HG02840 (cell line): Measurements from ENCODE around the gene HS1BP3.

ENCODE experiments used
- ATAC-seq: cut with Tn5 transposase; IDR thresholded peaks from one replicate; pipeline ENCODE4 v1.9.1; 2021; ENCODE audit warnings: mild to moderate bottlenecking, moderate library complexity, moderate number of reproducible peaks; ENCODE audit not compliant: unreplicated experiment, low FRiP score

Gene HS1BP3

DNA sequence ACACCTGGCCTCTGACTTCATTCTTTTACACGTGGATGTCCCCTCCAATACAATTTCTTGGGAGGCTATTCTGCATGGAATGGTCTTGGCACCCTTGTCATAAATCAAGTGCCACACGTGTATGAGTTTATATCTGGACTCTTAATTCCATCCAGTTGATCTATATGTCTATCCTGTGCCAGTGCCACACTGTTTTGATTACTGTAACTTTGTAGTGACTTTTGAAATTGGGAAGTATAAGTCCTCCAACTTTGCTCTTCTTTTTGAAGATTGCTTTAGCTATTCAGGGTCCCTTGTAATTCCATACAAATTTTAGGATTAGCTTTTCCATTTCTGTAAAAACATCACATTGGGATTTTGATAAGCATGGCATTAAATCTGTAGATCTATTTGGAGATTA, 43.5 kb downstream of the HS1BP3 start:
- ATAC-seq: no peak

DNA sequence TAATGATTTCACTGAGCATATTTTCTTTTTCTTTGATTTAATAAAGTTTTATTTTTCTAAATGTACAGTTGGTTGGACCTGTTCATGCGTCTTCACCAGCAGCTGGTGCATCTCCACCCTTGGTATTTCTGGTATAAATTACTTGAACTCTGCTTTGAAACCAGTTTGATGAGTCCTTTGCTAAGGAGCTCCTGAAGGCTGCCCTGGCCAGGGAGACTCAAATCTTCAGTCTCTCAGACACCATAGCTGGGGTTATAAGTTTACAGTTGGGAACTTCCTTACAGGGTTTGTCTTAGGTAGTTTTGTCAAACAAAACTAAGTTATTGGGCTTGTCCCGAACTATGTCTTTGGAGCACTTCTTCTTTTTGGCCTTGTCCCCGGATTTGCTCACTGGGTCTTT, 44.7 kb downstream of the HS1BP3 start:
- no peak for ATAC-seq

DNA sequence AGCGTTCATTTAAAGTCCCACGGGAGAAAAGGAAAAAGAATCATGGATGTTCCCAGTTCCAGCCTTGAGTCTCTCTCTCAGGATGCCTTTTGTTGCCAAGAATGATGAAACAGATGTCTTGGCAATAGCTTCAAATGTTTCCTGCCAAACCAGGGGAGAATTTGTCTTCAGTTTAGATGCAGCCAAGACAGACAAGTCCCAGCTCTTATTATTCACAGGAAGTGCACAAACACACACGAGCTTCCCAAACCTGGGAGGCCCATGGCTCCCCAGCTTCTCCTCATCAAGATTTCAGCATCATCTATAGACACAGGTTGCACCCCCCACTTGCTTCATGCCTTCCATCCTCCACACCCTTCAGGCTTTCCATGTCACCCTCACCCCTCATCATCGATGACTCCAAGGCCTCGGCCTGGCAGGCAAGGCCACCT, 45.9 kb downstream of the HS1BP3 start:
- ATAC-seq: no peak

GRCh38 chr2:20604401-20604911, 46.4 kb downstream of the HS1BP3 start:
- ATAC-seq: no peak

- no peak for ATAC-seq
Observed at GRCh38 chr2:20603791-20604190, 47.1 kb downstream of the HS1BP3 start.

GRCh38 chr2:20602803-20603202, 48.1 kb downstream of the HS1BP3 start:
- ATAC-seq: no peak

DNA sequence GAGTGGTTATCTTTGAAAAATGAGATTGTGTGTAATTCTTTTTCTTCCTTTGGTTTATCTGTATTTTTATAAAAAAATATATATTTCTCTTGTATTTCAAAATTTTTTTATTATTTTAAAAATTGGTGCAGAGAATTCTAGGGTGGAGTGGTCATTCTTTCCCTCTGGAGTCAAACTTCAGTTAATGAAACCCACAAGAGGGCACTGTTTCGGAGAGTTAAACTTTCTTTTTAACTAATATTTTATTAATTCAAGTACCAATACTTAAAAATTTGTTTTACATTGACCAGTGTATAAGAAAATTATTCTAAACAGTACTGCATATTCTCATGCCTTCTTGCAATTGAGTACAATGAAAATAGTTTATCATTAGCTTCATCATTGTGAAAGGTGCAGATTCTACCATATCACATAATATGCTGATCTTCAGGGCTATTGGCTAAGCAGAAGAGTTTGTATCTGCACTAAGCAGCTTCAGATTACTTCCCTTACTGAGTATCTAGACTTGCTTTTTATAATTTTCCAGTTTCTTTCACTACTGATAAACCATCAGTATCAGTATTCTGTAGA, 50.1 kb downstream of the HS1BP3 start:
- no peak for ATAC-seq

DNA sequence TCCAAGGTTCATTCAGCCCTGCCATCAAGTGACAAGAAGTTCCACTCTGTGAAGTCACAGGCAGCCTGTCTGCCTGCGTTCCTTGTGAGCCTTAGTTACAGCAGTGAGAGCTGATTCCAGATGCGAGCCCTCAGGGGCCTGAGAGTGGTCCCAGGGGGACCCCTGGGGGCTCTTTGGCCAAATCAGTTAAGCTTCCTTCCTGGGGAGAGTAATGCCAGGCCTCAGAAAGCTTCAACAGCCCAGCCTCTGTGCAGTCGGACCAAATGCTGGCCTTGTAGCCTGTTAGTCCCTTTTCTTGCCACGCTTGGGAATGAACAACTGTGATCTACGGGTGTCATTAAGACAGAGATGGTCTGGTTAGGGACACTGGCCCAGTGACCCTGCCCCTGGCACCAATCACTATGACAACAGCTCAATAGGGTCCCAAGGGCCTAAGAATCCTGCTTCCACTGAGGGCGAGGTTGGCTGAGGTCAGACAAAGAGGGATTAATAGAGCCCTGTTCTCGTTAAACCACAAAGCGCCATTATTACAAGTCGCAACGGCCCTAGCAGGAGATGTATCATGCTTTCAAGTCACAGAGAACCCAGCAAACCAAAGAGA, 50.9 kb downstream of the HS1BP3 start:
- no peak for ATAC-seq

- ATAC-seq: no peak
Observed at GRCh38 chr2:20599001-20599600, 51.8 kb downstream of the HS1BP3 start.

DNA sequence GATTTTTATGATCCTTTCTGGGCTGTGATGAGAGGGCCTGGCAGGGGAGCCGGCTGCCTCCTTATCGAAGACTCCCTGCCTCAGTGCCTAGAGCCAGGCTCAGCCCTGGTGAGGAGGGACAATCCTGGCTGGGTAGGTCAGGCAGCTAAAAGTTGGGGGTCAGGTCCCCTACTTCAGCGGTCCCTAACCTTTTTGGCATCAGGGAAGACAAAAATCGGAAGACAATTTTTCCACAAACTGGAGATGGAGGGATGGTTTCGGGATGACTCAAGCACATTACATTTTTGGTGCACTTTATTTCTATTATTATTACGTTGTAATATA, 53.1 kb downstream of the HS1BP3 start:
- ATAC-seq: no peak

GRCh38 chr2:20596973-20597859, 53.7 kb downstream of the HS1BP3 start:
- no peak for ATAC-seq

- ATAC-seq: no peak
Observed at GRCh38 chr2:20596193-20596972, 54.5 kb downstream of the HS1BP3 start.

DNA sequence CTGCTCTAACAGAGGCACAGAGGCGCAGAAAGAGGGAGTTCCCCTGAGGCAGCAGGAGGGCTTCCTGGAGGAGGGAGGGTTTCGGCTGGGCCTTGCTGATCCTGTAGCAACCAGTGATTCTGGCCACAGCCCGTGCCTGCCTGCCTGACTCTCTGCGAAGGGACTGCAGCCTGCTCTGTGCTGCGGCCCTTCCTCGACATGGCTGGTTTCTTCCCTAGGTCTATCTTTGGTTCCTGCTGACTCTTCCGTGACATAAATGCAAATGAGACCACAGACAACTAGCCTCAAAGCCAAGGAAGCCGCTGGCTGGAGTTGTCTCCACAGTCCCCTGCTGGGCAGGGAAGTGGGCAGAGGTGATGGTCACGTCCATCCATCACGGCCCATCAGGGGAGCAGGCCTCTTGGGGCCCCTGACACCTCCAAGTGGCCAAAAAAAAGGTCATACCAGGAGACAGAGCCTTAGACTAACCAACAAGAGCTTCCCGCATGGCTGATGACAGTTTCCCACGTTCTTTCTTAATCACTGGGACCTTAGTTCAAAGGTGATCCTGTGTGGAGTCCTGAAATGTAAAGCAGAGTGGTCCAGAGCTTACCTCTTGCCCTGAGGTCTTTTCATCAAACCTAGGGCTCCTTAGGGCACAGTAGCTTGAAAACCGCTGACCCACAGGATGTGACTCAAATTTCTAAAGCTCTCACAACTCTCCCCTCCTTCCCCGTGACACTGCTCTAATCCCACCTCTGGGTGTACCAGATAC, 55.3 kb downstream of the HS1BP3 start:
- peak; percentile 84 for ATAC-seq

GRCh38 chr2:20594957-20595356, 55.9 kb downstream of the HS1BP3 start:
- peak; percentile 1 for ATAC-seq

DNA sequence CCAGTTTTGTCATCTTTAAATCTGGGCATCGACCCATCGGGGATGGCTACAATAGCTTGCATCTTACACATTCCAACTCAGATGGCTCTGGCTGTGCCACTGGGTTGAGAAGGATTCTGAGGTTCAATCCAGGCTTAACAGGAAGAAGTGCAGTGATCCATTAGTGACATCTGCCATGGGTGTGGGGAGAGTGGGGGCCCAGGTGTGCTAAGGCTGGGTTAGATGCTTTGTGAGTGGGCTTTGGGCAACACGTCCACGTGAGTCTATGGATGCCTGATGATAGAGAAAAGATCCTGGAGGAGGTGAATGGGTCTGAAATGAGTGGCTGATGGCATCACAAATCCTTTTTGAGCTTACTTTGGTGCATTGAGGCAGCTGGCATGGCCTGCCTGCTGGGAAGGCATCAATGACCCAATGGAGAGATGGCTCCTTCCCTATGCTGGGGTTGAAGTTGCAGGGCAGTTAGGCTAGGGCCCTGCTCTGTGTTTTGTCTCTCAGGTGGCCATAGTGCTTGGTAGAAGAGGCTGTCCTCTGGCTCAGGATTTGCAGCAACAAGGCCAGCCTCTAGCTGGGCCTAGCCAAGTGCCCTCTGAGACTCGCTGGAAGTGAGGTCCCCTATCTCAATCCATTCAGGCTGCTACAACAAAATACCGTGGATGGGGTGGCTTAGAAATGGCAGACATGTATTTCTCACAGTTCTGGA, 56.7 kb downstream of the HS1BP3 start:
- no peak for ATAC-seq

- ATAC-seq: no peak
Observed at GRCh38 chr2:20593072-20594034, 57.5 kb downstream of the HS1BP3 start.

DNA sequence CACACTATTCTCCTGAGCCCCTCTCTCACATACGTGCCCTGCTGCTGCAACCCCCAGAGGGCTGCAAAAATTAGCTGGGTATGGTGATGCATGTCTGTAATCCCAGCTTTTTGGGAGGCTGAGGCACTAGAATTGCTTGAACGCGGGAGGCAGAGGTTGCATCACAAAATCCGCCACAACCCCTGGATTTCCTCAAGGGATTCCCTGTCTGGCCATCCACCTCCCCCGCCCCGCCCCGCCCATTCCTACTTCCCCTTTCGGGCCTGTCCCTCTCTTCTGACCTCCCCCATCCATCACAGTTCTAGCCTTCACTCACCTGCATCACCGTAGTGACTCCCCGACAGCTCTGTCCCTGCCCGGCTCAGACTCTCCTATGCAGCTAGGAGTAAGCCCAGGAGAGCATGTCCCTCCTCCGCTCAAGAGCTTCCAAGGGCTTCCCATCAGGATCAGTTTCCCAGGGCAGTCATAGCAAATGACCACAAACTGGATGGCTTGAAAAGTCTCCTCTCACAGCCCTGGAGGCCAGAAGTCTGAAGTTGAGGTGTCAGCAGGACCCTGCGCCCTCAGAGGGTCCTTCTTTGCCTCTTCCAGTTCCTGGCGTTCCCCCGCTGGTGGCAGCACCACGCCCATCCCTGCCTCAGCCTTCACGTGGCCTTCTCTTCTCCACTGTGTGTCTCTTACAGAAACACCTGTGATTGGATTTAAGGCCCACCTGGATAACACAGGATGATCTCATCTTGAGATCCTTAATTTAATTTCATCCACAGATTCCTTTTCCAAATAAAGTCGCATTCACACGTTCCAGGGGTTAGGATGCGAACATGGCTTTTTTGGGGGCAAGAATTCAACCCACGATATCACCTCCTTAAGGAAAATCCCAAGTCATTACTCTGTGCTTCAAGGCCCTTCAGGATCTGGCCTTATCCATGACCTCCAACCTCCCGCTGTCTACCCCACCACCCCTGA, 58.5 kb downstream of the HS1BP3 start:
- ATAC-seq: no peak
